Measurements from ENCODE around the gene GNS.
"Not testable (repeated sequence)": the region's sequence is repeated elsewhere in the genome, so short reads cannot be mapped to it uniquely, and the experiment has no call there.

The GNS gene

DNA sequence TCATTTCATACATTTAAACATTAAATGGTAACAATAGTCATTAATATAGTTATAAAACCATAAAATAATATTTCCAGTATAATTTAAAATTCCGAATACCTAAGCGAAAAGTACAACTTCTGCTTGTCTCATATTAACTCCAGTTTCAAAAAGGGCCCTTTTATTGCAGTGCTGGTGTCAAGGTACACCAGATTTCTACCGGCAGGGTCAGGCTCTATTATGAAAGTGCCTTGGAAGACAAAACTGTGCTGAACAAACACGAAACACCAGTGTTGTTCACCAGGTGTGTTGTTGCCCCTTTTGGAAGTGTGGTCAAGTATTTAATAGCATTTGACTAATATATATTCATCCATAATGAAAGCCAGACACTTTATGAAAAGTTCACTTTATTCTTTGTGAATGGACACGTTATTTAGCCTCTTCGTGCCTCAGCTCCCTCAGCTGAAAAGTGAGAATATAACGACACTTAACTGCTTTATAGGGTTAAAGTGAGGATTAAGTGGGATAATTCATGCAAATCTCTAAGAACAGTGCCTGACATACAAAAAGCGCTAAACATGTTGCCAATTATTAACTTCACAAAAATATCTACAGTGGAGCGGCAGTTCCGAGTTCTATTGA is 20.3 kb upstream of the GNS start:
- DNase-seq (ENCODE audit: low spot score): no peak

DNA sequence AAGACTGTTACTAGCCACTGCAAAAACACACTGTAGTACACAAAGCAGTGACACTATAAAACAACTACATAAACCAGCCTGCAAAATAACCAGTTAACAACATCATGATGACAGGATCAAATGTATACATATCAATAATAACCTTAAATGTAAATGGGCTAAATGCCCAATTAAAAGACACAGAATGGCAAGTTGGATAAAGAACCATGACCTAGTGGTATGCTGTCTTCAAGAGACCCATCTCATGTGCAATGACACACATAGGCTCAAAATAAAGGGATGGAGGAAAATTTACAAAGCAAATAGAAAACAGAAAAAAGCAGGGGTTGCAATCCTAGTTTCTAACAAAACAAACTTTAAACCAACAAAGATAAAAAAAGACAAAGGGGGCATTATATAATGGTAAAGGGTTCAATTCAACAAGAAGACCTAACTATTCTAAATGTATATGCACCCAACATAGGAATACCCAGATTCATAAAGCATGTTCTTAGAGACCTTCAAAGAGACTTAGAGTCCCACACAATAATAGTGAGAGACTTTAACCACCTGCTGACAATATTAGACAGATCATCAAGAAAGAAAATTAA is 16.0 kb upstream of the GNS start:
- not testable (repeated sequence) for DNase-seq (ENCODE audit: low spot score)

DNA sequence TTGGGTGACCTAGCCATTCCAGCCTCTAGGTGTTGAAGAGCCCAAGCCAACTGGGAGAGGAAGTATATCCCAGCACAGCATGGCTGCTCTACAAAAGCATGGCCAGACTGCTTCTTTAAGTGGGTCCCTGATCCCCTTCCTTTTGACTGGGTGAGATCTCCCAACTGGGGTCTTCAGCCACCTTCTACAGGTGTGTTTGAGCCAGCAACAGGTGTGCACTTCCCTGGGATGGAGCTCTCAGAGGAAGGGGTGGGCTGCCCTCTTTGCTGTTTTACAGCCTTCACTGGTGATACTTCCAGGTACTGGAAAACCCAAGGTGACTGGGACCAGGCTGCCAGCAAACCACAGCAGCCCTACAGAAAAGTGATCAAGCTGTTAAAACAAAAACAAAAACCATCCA is 14.2 kb upstream of the GNS start:
- no peak for DNase-seq (ENCODE audit: low spot score)

DNA sequence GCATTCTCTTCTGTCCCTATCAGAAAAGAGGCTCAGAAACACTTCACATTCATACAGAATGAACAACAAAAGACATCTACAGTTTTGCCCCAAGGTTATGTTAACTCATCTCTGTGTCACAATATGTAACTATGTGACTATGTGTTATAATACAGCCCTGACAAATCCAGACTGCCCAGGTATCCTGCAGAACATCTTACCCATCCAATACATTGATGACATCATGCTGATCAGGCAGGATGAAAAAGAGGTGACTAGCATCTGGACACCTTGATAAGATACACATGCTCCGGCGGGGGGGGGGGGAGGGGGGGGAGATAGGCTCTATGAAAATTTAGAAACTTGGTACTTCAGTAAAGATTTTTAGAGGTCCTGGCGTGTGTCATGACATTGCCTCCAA is 8.3 kb upstream of the GNS start:
- no peak for DNase-seq (ENCODE audit: low spot score)

DNA sequence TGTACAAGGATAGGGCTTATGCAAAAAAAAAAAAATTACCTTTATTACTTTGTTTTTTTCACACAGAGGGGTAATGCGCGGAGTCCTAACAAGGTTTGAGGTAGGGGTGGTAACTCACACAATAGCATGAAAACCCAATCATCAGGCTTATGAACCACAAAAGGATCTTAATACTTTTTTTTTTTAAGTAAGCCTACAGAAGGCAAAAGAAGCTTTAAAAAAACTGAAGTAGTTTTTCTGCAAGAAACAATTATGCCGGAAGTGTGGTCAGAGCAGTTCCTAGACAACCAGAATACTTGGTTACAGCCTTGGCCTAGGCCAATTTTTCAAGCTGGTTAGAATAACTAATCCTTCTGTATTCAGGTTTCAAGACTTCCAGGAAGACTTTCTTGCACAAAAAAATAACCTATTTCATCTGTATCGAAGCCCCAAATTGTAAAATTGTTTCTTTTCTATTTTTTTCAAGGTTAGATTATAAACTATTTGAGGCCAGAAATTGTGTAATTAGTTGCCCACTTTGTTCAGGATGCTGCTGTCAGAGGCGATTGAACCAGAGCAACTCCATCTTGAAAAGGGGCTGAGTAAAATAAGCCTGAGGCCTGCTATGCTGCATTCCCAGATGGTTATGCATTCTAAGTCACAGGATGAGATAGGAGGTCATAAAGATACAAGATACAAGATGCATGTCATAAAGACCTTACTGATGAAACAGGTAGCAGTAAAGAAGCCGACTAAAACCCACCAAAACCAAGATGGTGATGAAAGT is 1.8 kb upstream of the GNS start:
- DNase-seq (ENCODE audit: low spot score): no peak

DNA sequence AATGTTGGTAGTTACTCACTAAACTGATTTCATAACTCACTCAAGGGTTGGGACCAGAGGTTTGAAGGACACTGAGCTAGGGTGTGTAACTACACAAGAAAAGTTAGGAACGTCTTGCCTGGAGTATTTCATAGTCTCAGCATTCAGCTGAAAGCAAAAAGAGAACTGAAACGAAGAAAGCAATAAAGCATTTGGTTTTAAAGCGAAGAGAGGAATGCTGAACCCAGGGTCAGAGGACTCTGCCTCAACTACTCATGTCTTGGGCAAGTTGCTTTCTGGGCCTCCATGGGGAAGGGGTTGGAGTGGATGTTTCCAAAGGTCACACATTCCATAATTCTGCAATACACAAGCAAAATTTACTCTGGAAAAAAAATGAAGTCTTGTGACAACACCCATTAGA is 1.4 kb downstream of the GNS start:
- no peak for DNase-seq (ENCODE audit: low spot score)

DNA sequence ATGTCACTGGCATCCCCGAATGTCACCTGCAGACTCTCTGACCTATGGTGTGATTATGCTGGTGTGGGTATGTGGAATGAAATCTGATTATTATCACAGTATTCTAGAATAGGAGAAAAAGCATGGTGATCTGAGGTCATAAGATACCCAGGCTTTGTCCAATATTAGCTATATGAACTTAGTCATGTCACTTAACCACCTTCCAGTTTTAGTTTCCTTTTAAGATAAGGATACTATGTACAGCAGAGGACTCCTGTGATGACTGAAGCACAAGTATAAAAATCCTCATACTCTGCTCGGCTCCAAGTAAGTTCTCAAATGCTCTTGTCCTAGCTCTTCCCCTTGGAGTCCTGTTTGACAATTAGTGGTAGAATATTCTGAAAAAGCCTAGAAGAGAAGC is 2.8 kb downstream of the GNS start:
- no peak for DNase-seq (ENCODE audit: low spot score)

DNA sequence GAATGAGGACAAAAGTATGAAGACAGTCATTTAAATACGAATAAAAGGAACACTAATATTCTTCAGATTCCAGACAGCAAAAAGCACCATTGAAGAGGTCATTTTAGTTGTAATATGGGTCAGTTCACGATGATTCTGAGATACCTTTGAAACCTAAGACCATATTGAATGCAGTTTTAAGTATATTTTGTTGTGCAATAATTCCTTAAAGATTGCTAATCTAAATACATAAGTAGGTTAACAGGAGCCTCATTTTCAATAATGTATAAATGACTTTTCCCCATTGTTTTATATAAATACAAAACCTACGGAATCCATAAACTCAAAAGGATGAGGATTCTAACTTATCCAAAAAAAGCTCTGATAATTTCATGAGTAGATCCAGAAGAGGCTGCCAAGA is 5.8 kb downstream of the GNS start:
- DNase-seq (ENCODE audit: low spot score): no peak

DNA sequence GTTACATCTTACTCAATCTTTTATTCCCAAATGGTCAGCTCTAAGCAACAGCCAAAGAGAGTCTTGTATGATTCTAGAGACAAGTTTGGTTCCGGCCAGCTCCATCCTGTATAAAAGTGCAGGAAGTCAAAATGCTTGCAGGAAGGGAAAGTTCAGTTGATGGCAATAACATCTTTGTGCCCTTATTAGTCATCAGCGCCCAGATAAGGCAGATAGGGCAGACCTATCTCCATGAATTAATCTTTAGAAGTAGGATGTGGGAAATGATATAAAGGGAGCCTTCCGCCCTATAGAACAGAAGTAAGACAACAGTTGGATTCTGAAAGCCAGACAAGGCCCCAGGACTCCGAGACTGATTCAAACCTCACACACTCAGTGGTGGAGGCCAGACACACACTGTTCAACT is 6.4 kb downstream of the GNS start:
- no peak for DNase-seq (ENCODE audit: low spot score)

DNA sequence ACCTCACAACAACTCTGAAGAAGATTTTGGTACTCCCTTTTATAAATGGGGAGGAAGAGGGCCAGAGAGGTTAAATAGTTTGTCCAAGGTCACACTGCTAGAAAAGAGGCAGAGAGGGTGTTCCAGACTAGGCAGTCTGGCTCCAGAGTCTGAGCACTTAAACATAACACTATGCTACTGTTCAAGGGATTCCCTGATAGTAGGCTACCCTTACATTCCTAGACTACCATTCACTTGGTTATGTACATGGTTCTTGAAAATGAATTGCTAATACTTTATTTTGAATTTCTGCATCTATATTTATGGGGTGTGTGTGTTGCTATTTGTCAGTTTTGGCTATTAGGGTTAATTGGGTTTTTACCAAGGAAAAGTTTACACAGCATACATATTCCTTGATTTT is 7.2 kb downstream of the GNS start:
- no peak for DNase-seq (ENCODE audit: low spot score)

DNA sequence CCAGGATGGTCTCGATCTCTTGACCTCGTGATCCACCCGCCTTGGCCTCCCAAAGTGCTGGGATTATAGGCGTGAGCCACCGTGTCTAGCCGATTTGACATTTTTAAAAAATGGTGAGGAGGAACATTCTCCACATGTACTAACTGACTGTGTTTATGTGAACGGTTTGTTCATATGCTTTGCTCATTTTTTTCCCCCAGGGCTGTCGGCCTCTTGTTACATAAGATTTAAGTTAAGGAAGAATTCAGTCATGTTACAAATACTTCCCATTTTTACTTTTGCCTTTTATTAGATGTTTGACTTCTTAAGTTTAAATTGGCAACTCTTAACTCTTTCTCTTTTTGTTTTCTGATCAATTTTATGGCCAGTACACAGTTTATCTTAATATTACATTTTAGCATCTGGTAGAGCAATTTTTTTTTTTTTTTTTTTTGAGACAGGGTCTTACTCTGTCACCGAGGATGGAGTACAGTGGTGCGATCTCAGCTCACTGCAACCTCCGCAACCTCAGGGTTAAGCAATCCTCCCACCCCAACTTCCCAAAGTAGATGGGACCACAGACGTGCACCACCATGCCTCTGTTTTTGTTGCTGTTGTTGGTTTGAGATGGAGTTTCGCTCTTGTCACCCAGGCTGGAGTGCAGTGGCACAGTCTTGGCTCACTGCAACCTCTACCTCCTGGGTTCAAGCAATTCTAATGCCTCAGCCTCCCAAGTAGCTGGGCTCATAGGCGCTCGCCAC is 9.6 kb downstream of the GNS start:
- no peak for DNase-seq (ENCODE audit: low spot score)

DNA sequence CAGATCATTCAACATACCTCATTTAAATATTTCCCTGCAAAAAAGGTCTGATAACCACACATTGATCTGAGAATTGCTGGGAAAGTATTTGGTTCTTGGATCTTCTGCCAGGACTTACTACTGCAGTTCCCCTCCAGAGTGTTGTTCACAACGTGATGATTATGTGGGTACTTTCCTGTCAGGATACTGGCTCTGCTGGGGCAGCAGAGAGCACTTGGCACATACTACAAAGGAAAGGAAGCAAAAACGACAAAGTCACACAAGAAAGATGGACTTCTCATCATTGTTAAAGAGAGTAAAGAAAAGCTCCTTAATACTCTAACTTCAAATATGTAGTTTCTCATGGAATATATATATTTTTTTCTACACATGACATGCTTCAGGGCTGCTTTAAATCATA is 11.5 kb downstream of the GNS start:
- no peak for DNase-seq (ENCODE audit: low spot score)

DNA sequence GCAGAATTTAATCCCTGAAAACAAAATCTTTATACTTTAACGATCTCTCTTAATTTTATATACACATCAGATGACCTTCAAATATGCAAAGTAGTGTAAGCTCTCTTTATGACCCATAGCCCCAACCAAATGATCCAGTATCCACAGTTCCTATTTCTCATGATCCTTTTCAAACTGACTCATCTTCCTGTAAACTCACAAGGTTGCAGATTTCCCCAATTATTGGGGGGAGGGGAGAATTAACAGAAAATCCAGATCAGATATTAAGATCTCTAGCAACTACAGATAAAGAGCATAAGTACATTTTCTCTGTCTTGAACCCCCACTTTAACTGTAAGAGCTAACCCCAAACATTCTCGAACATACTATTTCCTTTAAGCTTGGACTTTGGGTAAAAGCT is 12.5 kb downstream of the GNS start:
- no peak for DNase-seq (ENCODE audit: low spot score)

DNA sequence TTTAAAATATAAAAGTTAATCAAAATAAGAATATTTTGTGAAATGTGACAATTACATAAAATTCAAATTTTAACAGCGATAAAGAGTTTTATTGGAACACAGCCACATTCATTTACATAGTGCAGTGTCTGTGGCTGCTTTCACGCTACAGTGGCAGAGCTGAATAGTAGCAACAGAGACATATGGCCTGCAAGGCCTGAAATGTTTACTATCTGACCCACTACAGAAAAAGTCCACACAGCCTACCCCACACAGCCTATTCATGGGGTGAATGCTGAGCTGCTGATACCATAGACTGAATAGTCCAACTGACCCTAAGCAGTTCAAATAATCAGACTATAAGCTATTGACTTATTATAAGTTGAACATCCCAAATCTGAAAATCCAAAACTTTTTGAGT is 13.2 kb downstream of the GNS start:
- DNase-seq (ENCODE audit: low spot score): no peak

DNA sequence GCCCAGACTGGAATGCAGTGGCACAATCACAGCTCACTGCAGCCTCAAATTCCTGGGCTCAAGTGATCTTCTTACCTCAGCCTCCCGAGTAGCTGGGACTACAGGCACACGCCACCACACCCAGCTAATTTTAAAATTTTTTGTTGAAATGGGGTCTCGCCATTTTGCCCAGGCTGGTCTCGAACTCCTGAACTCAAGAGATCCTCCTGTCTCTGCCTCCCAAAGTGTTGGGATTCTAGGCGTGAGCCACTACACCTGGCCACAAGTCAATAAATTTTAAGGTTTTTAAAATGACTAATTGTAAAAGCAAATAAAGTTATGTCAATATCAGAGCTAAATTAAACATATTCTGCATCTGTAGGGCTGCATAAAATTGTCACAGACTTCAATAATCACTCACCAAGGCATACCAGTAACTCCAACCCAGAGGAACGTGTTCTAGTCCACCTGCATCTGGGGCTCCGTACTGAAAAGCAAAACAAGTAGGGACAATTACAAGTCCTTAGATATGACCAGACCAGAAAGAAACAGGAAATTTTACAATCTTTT is 13.9 kb downstream of the GNS start:
- DNase-seq (ENCODE audit: low spot score): no peak

DNA sequence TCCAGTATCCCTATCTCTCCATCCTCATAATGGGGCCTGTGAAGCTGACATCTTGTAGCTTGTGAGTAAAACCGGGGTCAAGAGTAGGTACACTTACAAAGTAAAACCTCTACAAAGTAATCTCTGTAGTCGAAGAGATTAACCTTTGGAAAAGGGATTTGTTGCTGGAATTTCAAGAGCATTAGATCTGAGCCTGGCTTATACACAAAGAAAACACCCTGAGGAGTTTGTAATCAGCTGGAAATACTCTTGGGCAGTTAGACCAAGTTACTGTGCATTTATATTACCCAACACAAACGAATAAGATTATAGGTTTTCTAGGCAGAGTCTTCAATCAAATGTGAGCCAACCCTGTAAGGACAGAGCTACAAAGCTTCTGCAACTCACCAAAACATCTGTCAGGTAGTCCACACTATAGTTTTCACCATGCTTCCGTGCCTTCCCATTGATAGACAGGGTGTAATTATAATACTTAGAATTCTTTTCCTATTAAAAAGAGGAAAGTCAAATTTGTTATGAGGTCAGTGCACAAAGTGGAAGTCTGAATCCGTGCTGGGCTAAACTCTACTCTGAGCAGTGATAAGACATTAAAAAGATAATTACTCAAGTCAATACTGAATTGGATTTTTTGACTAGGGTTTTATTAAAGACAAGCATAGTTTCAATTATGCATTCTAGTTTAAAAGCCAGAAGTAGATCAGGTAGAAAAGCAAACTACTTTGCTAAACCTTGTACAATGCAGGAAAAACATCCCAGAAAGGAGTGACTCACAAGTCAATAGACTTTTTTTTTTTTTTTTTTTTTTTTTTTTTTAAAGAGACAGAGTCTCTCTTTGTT is 14.6 kb downstream of the GNS start:
- DNase-seq (ENCODE audit: low spot score): peak; percentile 16

DNA sequence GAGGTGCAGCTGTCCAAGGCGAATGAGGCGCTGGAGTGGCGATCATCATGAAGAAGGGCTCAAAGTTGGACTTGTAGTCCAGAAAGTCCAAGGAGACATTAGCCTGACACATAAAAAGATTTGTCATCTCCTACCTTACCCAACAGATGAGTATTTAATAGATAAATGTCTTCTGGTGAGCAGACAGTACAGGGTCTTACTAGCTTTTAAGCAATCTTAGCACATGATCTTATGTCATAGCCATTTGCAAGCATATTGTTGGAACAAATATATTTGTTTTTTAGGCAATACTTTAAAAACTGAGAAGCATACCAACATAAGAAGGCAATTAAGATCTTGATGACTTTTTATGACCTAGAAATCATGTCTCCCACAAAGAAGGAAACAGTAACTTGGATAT is 16.0 kb downstream of the GNS start:
- no peak for DNase-seq (ENCODE audit: low spot score)

DNA sequence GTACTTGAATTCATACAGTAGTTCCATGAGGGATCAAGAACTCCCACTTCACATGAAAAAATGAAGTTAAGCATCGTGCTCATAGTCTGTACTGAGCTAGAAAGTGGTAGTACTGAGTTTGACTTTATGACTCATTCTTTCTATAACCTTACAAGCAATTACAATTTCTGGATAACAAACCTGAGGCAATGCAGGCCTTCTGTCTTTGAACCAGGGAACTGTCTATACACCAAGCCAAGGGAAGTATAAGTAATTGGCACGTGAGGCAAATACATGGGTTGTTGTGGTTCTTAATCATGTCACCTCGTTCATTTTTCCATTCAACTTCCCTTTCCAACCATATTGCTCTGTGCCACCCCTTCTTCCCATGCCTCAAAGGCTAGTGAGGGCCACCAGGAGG is 16.8 kb downstream of the GNS start:
- no peak for DNase-seq (ENCODE audit: low spot score)

DNA sequence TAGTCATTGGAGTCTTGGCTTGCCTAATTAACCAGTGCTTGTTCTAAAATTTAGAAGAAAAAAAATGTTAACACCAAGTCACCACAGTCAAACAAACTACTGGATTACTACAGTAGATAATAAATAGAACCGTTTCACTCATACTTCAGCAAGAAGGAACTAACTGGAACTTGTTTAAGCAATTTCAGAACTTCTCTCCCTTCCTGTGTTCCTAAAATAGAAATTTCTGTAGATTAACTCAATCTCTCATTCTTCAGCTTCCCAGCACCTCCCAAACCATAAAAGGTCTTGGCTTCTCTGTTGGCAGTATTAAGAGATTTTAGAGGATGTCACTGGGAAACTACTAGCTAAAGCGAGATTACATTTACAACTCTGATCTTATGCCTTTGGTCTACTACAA is 18.6 kb downstream of the GNS start:
- no peak for DNase-seq (ENCODE audit: low spot score)

DNA sequence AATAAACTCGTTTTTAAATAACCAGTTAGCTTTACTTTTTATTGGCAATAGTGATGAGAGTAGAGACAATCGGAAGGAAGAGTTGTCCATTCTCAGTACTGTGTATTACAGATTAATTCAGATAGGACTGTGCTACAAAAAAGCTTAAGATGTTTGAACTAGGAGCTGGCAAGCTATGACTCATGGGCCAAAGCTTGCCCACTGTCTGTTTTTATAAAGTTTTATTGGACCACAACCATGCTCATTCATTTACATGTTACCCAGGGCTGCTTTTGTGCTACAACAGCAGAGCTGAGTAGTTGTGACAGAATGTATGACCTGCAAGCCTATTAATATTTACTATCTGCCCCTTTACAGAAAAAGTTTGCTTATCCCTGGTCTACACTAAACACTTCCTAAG is 19.4 kb downstream of the GNS start:
- peak; percentile 16 for DNase-seq (ENCODE audit: low spot score)

DNA sequence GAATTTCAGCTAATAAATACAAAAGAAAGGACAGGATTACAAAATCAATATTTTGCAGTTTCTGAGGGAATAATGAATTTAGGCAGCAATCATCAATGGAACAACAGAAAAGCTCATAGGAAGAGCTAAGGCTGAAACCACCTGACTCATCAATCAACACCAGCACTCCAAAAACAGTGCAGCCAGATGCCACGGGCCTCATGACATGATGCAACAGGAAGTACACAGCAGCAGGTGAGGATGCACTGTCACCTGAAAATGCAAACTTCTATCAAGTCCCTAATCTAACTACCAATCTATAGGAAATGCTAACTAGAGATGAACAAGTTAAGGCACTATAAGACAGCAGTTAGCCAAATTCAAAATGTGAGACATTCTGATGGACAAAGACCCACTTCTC is 21.7 kb downstream of the GNS start:
- no peak for DNase-seq (ENCODE audit: low spot score)

DNA sequence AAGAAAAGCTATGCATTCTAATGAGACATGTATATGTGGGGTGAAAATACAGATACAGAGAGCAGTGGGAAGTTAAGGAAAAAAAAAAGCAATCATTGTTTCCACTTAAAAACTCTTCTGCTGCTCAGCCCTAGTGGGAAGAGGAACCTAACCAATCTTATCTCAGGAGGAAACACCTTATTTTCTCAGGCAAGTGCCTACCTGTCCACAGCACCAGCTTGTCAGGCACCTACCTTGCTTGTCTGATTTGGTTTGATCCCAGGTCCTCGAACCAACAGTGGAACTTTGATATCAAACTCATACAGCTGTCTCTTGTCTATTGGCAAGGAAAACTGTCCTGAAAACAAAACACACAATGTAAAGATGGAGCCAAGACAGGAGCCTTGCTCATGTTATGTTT is 22.4 kb downstream of the GNS start:
- no peak for DNase-seq (ENCODE audit: low spot score)

Measured in LoVo (cell line).